GM18519 (cell line): Measurements from ENCODE around the gene SIDT1.

Experiments used
- ATAC-seq: cut with Tn5 transposase; IDR thresholded peaks from one replicate; pipeline ENCODE4 v1.9.1; 2021; ENCODE audit warnings: mild to moderate bottlenecking, moderate library complexity; ENCODE audit not compliant: unreplicated experiment, low FRiP score

Gene SIDT1

DNA sequence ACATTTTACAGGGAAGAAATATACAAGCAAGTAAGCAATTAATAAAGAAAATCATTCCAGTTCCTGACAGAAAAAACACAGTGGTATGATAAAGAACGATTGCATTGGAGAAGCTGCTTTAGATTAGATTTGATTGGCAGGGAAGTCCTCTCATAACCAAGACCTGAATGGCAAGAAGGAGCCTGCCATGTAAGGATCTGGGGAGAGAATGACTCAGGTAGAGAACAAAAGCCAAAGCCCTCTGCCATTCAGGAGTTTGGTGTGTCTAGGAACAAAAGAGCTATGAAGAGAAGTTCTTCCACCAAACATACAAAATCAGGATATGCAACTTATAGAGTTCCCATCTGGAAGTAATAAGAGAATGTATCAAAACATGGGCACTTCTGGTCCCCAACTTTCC, 57.6 kb downstream of the SIDT1 start:
- no peak for ATAC-seq

DNA sequence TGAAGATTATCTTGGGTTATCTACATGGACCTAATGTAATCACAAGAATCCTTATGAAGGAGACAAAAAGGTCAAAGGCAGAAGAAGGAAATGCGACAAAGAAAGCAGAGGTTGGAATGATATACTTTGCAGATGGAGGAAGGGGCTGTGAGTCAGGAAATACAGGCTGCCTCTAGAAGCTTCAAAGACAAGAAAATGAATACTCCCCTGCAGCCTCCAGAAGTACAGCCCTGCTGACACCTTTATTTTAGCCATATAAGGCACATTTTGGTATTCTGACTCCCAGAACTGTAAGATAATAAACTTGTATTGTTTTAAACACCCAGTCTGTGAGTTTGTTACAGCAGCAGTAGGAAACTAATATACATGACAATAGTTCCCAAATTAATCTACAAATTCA, 58.6 kb downstream of the SIDT1 start:
- no peak for ATAC-seq

DNA sequence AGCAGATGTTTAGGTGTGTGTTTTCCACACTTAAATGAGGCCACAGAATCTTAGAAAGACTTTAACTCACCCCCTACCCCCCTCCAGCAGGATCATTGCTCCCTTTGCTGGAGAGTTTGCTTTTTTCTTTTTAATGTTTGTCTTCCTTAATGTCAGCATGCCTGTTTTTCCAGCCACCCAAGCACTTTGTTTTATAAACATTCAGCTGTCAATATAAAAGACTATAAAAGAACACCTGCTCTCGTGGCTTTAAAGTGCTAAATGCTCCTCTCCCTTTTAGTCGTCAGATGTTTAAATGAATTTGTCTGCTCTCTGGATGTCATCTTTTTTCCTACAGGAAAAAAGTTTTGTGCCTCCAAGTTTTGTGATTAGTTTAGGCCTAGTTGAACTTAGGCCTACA, 61.7 kb downstream of the SIDT1 start:
- ATAC-seq = no peak

DNA sequence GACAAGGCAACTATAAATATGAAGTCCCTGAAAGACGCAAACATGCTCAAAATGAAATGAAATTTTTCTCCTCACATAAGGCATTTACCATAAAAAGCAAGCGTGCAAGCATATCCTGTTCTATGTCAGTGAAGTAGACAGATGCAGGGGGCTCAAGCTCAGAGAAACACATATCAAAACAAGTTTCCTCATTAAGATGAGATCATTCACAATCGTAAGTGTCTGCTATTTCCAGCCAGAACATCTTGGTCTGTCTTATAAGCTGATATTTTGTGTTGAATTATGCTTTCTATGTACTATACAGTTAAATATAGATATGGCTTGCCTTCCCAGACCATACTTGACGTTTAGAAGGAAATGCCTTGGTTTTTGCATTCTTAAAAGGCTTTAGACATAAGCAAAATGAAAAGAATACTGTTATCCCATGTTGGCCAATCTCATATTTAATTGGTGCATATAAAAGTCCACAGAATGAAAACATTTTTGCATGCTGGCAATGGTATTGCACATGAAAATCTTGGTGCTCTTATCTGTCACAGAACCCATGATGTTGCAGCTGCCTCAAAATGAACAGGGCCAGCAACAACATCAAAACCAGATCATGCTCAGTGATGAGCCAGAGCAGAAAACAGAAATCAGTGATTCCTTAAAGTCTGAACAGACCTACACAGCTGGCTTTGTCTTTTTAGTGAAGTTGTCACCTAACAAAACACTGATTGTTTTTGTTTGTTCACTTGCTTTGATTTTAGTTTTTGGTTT, 65.4 kb downstream of the SIDT1 start:
- ATAC-seq = no peak

DNA sequence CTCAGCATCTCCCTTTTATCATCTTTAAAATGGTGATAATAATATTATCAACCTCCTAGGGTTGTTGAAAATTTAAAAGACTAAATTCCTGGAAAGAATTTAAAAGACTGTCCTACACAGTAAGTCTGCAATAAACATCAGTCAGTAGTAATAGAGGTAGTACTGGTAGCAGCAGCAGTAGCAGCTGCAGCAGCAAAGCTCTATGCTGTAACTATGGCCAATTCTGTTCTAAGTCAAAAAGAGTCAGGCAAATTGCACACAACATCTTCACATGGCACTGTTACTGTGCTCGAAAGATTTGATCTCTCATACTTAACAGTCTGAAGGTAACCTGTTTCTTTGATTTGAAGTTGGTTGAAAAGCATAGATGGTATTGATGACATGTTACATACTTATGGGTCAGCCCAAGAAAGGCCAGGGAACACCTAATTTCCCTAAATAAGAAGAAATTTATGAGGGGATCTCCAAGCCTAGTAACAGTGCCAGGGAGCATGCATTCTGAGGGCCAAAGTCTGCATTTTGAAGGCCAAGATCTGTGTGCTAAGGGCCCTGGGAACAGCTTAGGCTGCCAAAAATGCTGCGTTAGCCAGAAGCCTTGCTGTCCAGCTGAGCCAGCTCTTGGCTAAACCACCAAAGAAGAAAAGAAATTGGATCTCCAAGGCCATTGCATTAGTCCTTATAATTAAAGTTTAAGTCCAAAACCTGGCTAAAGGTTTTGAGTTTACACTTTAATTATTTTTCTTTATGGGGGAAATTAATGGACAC, 68.2 kb downstream of the SIDT1 start:
- ATAC-seq = no peak

DNA sequence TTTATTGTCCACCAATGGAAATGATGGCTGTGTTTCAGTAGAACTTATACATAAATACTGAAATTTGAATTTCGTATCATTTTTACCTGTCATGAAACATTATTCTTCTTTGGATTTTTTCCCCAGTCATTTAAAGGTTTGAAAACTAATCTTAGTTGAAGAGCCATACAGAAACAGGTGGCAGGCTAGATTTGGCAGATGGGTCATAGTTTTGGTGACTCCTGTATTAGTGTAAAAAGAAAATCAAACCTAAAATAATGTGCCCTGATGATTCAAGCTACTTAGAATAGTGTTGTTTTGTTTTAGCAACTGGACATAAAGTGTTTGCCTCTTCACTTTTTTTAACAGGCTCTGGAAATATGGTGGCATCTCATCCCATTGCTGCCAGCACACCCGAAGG, 68.9 kb downstream of the SIDT1 start:
- ATAC-seq = no peak

DNA sequence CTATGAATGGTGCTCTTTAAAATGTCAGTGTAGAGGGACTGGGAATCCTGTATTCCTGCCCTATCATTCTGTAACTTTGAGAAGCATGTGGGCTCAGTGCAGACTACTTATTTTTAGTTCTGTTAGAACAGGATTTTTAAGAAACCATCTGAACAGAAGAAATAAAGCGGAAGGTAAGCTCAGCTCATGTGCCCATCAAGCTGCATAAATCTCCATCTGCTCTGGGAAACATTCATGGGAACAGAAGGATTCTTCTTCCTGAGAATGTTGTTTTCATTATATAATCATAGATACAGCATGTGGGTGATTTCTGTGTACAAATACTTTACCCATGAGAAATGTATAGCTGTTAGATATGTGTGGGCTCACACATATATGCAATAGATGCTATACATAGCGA, 69.9 kb downstream of the SIDT1 start:
- ATAC-seq = no peak

DNA sequence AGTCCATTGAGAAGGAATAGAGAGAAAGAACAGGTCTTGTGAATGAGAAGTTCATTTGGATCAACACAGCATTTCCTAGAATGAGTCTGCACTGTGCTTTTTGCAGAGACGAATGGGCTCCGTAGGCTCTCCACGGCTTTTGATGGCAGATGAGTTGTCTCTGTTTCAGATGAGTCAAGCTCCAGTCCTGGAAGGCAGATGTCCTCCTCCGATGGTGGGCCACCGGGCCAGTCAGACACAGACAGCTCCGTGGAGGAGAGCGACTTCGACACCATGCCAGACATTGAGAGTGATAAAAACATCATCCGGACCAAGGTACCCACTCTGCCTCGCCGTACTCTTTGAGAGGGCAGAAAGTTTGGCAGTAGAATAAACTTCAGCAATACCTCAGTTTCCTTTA, 70.5 kb downstream of the SIDT1 start:
- ATAC-seq = no peak

DNA sequence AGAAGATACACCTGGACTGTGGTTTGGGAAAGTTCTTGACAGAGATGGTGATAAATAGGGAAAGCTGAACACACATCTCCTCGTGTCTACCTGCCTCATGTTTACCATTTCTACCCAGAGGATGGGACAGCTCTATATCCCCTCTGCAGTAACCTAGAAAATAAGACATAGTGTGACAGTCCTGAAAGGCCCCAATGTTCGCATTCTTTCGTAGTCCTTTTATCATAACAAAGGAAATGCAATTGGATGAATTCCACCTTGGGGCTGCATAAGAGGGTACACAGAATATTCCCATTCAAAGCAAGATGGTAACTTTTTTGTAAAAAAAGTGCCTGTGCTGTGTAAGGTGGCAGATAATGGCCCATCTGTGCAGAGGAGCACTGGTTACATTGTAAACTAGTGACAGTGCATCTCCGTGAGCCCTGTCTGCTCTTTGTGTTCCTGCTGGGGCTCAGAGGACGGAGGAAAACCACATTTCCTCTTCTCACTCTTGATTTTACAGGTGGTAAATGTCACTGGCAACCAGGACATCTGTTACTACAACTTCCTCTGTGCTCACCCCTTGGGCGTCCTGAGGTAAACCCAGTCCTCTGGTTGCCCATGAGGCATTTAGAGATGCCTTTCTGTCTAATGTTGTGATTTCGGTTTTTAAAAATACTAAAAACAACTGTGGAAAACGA, 74.3 kb downstream of the SIDT1 start:
- ATAC-seq = peak; percentile 95

DNA sequence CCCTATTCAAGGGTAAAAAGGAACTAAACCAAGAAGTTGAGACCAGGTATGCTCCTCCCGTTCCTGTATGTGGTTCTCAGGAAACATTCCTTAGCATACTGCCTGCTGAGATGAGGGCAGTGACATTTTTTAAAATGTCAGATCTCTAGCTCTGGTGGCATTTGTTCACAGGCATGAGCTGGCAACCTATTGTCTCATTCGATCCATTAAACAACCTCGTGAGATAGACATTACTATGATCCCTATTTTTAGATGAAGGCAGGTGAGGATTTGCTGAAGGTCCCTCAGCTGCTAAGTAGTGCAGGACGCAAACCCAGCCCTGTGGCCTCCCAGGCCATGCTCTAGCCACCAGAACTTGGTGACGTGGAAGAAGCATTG, 74.9 kb downstream of the SIDT1 start:
- no peak for ATAC-seq

DNA sequence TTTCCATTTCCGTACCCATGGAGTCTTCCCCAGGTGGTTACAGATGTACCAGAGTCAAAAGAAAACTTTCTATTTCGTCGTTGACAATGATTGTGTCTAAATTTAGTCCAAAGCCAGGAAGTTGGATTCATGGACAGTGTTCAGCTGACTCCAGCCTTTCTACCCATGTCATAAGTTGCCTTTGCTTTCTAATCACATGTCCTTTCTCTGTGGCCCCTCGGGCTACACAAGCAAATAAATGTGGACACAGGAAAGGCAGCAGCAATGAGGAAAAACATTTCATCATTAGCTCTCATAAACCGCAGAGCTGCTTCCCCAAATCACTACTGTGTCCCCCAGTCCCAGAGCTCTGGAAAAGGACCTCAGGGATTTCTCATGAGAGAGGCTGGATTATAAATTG, 82.0 kb downstream of the SIDT1 start:
- ATAC-seq = no peak

DNA sequence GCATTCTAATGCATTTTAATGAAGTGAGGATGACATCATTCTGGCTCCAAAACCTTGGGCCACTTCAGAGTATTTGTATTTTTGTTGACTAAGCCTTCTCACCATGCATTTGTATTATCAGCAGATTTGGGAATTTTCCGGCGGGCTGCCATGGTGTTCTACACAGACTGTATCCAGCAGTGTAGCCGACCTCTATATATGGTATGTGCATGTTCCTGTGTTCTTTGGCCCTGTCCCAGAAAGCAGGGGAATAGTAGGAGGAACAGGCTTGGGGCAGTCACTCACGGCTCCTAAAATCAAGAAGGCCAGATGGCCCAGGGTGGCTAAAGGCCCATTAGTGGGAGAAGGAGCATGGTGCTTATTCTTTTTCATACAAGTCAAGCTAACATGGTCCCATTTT, 83.6 kb downstream of the SIDT1 start:
- no peak for ATAC-seq

DNA sequence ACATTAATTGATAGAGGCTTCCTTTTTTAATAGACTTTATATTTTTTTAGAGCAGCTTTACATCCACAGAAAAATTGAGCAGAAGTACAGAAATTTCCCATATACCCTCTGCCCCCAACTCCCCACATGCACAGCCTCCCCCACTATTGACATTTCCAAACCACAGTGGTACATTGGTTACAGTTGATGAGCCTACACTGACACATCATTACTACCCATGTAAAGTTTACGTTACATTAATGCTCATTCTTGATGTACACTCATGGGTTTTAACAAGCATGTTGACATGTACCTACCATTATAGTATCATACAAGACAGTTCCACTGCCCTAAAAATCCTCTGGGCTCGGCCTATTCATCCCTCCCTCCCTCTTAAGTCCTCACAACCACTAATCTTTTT, 85.4 kb downstream of the SIDT1 start:
- no peak for ATAC-seq

DNA sequence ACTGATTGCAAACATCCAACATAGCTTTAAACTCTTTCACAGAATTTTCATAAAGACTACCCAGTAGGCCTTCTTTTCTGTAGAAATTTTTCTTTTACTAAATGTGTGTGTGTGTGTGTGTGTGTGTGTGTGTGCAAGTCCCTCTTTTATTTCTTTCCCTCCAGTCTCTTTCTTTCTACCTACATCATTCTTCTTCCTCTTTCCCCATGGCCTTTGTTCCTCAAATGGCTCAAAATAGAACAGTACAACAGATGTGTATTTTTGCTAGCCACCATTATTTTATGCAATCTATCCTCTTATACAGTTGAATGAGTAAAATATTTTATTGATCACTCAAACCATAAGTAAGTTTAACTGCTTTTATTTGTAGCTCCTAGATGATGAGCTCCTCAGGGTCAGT, 87.7 kb downstream of the SIDT1 start:
- ATAC-seq = no peak

DNA sequence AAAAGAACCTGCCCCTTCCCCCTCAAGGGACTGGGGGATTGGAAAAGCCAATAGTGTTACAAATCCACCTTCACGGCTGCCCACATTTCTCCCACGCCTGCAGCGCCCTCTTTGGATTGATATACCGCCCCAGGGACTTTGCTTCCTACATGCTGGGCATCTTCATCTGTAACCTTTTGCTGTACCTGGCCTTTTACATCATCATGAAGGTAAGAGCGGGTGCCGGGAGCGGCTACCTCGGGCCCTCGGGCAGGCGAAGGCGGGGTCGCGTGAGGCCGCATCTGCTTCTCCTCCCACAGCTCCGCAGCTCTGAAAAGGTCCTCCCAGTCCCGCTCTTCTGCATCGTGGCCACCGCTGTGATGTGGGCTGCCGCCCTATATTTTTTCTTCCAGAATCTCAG, 91.0 kb downstream of the SIDT1 start:
- no peak for ATAC-seq

DNA sequence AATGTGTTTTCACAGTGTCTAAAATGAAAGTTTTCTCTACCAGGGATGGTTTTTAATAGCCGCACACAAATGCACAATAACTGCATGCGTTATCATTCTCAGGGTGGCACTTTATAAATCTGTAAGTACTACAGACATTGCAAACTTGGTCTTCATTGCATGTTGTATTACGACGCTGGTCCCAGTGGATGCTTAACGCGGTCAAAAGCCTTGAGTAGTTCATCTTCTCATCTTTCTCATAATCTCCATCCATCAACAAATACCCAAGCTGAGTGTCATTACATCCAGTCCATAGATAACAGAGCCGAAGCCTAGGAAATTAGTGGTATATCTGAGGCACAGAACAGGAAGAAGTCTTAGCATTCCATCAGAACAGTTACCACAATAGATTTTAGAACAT, 91.5 kb downstream of the SIDT1 start:
- no peak for ATAC-seq

DNA sequence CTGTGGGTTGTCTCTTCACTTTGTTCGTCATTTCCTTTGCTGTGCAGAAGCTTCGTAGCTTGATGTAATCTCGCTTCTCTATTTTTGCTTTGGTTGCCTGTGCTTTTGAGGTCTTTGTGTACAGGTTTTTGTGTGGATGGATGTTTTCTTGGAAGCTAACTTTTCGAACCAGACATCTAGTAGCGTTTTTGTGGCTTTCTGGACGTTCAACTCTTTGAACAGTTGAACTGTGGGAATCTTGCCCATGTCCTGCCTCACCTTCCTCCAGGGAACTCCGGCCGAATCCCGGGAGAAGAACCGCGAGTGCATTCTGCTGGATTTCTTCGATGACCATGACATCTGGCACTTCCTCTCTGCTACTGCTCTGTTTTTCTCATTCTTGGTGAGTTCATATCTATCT, 93.5 kb downstream of the SIDT1 start:
- no peak for ATAC-seq

DNA sequence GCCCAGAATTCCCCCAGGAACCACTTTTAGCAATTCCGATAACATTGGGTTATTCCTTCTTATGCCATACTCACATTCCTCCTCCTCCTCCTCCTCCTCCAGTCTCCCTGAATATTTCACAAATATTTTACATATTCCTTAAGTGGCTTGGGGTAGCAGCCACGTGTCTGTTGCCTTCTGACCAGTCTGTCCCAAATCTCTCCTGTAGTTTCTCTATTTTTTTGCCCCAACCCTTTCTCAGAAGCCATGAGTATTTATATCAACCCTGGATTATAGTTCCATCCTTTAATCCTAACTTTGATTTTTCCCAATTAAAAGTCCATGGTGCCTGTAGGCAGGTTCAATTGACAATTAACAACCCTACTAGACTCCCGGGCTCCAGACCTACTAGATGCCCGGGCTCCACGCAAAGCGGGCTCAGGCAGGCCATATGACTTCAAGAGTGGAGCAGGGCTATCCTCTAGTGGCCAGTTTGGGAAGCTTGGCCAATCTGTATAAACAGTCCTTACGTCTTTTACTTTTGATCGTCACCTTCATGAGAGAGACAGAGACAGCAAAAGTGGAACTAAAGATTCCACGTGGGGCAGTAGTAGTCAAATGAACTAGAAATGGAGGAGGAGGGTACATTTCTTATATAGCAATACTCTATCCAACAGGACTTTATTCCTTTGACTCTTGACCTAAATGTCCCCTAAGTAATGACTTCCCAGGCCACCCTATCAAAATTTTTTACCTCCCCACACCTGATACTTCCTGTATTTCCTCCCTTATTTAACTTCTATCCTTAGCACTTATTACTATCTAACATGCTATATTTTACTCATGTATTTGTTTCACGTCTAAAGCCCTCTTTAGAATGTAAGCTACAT, 94.4 kb downstream of the SIDT1 start:
- ATAC-seq = no peak

DNA sequence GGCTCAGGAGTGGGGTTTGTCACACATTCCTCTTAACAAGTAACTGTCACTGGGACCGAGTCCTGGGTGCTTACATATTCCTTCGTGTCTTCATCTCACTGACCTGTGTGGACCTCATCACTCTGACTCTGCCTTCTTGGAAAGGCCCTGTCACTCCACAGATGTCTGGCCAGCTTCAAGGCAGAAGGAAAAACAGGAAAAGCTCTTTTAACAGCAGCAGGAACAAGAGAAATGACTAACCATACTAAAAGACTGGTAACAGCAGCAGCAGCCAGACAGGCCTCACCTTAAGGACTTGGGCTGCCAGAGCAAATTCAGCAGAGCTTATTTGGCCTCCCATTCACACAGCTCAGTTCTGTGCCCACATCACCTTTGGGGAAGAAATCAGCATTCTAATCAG, 96.0 kb downstream of the SIDT1 start:
- no peak for ATAC-seq

DNA sequence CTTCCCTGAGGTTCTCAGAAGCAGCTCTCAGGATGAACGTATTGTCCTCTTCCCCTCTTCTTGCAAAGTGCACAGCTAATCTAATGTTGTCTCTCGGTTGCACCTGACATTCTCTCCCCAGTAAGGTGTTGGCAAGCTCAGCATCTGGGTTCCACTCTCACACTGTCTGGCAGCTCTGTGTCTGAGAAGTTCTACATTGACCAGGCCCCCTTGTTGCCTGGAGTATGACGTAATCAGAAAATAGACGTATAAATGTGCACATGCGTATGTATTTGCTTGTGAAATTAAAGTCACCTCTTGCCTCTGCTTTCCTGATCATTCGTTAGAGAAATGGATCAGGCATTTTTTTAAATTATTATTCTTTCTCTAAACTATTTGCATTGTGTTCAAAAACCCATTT, 96.4 kb downstream of the SIDT1 start:
- ATAC-seq = no peak
